ENCODE results near the gene LRR1. TPM values are rescaled to one million over a fixed set of nuclear protein-coding genes. Genes with fewer than 3 reads are reported as not detected.
"Not testable (repeated sequence)": the region's sequence is repeated elsewhere in the genome, so short reads cannot be mapped to it uniquely, and the experiment has no call there.

Gene LRR1
- total RNA-seq, 1 donor from 2014 or later: 15.1 TPM

DNA sequence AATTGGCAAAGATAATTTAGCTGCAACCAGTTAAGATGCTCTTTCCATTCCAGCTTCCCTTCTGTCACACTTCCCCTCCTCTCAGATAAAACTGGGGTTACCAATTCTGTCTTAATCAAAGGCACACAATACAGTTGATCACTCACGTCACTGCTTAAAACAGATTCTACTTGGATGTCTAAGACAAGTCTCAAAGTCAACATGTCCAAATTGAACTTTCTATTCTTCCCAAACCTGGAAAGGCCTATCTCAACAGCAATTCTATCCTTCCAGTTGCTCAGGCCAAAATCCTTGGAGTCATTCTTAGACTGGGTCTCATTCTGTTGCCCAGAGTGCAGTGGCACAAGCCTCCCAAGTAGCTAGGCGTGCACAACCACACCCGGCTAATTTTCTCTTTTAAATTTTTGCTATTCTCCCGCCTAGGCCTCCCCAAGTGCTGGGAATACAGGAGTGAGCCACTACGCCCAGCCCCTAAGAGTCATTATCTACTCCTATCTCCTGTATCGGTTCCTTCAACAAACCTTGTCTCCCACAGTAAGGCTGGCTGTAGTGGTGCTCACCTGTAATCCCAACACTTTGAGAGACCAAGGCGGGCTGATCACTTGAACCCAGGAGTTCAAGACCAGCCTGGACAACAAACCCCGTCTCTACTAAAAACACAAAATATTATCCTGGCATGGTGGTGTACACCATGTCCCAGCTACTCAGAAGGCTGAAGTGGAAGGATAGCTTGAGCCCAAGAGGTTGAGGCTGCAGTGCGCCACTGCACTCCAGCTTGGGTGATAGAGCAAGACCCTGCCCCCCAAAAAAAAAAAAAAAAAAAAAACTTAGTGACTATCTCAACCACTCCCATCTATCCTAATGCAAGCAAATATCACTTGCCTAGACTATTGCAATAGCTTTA lies 17.3 kb upstream of the LRR1 start:
- CTCF ChIA-PET: no interaction called here
- TF ChIP-seq CTCF (IDR thresholded peaks at IDR 0.05): no peak
- POLR2A ChIA-PET: interaction anchor here (0.6 to 1.8 kb wide), 6 partner anchors 13 to 180 kb away, joined by 3 to 7 read pairs (median 3); partner anchors contain the start of genes LRR1, MGAT2 and RPL36AL

GRCh38 chr14:49582113-49582977 lies 16.4 kb upstream of the LRR1 start:
- intact Hi-C loops (cut with micrococcal nuclease): loop anchor here (10.0 kb wide), 1 partner anchor 1662 kb away; the partner anchor contains the start of gene TMX1
- Mint-ChIP-seq H3K27me3 (no peaks in the 10 kb centered on the region), H3K36me3 (ENCODE audit: low read depth) (peaks cover 64% of the 10 kb centered on the region), H3K4me3 (no peak overlapping the region), H3K4me1 (peaks cover 63% of the 10 kb centered on the region), H3K27ac (peak overlapping the region; percentile 31), H3K9me3 (no peaks in the 10 kb centered on the region)
- POLR2A ChIA-PET: interaction anchor here (0.6 to 6.6 kb wide), 7 partner anchors 12 to 186 kb away, joined by 3 to 211 read pairs (median 7); partner anchors contain the start of genes DNAAF2, KLHDC2, LRR1 and MGAT2
- no peak for DNase-seq
- ATAC-seq (ENCODE audit: low read depth): no peak
- CTCF ChIA-PET: no interaction called here
- no peak for TF ChIP-seq CTCF (IDR thresholded peaks at IDR 0.05)

More for the DNA sequence above, 17.3 kb upstream of the LRR1 start:
- DNase-seq: no peak
- no peaks in the 10 kb centered on the region for H3K27me3 Mint-ChIP-seq
- peak overlapping the region; percentile 31 for H3K27ac Mint-ChIP-seq
- peaks cover 60% of the 10 kb centered on the region for H3K4me1 Mint-ChIP-seq
- H3K36me3 Mint-ChIP-seq (ENCODE audit: low read depth): peaks cover 71% of the 10 kb centered on the region
- H3K9me3 Mint-ChIP-seq: no peaks in the 10 kb centered on the region
- no peak overlapping the region for H3K4me3 Mint-ChIP-seq
- intact Hi-C loops (cut with micrococcal nuclease): loop anchor here (10.0 kb wide), 1 partner anchor 1663 kb away; the partner anchor contains the start of gene TMX1
- ATAC-seq (ENCODE audit: low read depth): no peak

- DNase-seq (no peak), ATAC-seq (ENCODE audit: low read depth) (no peak)
- POLR2A ChIA-PET: interaction anchor here (0.8 to 6.6 kb wide), 5 partner anchors 11 to 184 kb away, joined by 3 to 211 read pairs (median 86); partner anchors contain the start of genes DNAAF2, KLHDC2, LRR1 and MGAT2
- Mint-ChIP-seq H3K36me3 (ENCODE audit: low read depth) (peaks cover 56% of the 10 kb centered on the region), H3K27me3 (no peaks in the 10 kb centered on the region), H3K9me3 (no peaks in the 10 kb centered on the region), H3K27ac (peak overlapping the region; percentile 99), H3K4me3 (peak overlapping the region; percentile 98), H3K4me1 (peaks cover 59% of the 10 kb centered on the region)
- no peak for TF ChIP-seq CTCF (IDR thresholded peaks at IDR 0.05)
- intact Hi-C loops (cut with micrococcal nuclease): loop anchor here (10.0 kb wide), 1 partner anchor 1661 kb away; the partner anchor contains the start of gene TMX1
- CTCF ChIA-PET: no interaction called here
Measured at GRCh38 chr14:49583629-49584028, 15.1 kb upstream of the LRR1 start.

DNA sequence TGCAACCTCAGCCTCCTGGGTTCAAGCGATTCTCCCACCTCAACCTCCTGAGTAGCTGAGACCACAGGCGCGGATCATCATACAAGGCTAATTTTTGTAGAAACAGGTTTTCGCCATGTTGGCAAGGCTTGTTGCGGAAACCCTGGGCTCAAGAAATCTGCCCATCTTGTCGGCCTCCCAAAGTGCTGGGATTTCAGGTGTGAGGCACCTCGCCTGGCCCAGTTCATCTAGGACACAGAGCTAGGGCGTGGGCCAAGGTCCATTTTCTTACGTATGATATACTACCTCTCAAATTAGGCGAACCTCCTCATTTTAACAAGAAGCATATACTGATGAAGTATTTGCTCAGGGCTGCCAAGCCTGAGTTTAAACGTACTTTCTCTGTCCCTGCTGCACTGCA lies 14.7 kb upstream of the LRR1 start:
- peaks cover 56% of the 10 kb centered on the region for H3K36me3 Mint-ChIP-seq (ENCODE audit: low read depth)
- no peaks in the 10 kb centered on the region for H3K27me3 Mint-ChIP-seq
- peak overlapping the region; percentile 98 for H3K4me3 Mint-ChIP-seq
- H3K27ac Mint-ChIP-seq: peak overlapping the region; percentile 99
- H3K4me1 Mint-ChIP-seq: peaks cover 59% of the 10 kb centered on the region
- CTCF ChIA-PET: no interaction called here
- H3K9me3 Mint-ChIP-seq: no peaks in the 10 kb centered on the region
- no peak for TF ChIP-seq CTCF (IDR thresholded peaks at IDR 0.05)
- intact Hi-C loops (cut with micrococcal nuclease): loop anchor here (10.0 kb wide), 1 partner anchor 1661 kb away; the partner anchor contains the start of gene TMX1
- ATAC-seq (ENCODE audit: low read depth): no peak
- DNase-seq: no peak
- POLR2A ChIA-PET: interaction anchor here (5.0 to 6.6 kb wide), 3 partner anchors 13 to 49 kb away, joined by 86 to 211 read pairs (median 209); partner anchors contain the start of genes DNAAF2, LRR1, MGAT2 and RPL36AL

DNA sequence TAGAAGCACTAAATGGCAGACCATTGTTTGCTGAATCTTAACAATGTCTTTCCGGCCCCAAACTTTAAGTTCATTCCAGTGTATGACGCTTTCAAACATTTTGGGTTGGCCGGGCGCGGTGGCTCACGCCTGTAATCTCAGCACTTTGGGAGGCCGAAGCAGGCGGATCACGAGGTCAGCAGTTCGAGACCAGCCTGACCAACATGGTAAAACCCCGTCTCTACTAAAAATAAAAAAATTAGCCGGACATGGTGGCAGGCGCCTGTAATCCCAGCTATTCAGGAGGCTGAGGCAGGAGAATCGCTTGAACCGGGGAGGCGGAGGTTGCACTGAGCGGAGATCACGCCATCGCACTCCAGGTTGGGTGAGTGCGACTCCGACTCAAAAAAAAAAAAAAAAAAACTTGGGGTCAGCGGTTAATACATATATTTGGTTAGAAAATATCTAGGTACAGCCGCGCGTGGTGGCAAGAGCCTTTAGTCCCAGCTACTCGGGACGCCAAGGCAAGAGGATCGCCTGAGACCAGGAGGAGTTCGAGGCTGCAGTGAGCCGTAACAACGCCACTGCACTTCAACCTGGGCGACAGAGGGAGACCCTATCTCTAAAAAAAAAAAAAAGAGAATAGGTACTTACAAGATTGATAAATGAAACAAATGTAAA lies 13.6 kb upstream of the LRR1 start:
- not testable (repeated sequence) for ATAC-seq (ENCODE audit: low read depth); DNase-seq; H3K9me3 Mint-ChIP-seq; H3K27me3 Mint-ChIP-seq
- CTCF ChIA-PET: interaction anchor here (1.3 to 3.5 kb wide), 3 partner anchors 36 to 123 kb away, joined by 4 to 29 read pairs (median 11); partner anchors contain the start of genes MGAT2 and RPL36AL
- peak overlapping the region; percentile 98 for H3K4me3 Mint-ChIP-seq
- peaks cover 56% of the 10 kb centered on the region for H3K4me1 Mint-ChIP-seq
- peaks cover 54% of the 10 kb centered on the region for H3K36me3 Mint-ChIP-seq (ENCODE audit: low read depth)
- H3K27ac Mint-ChIP-seq: peak overlapping the region; percentile 99
- intact Hi-C loops (cut with micrococcal nuclease): loop anchor here (5.0 to 10.0 kb wide), 2 partner anchors 123 to 1660 kb away; partner anchors contain the start of gene TMX1
- POLR2A ChIA-PET: interaction anchor here (0.6 to 6.6 kb wide), 11 partner anchors 12 to 1238 kb away, joined by 3 to 211 read pairs (median 8); partner anchors contain the start of genes DNAAF2, KLHDC2, LRR1 and MGAT2

All from activated B cell treated with CpG ODN at 0.5 μM for 24 hours (primary cell).